ENCODE measurements around the gene GPHA2. TPM values are rescaled to one million over a fixed set of nuclear protein-coding genes. Genes with fewer than 3 reads are reported as not detected.
A peak's percentile ranks its signal among the peaks of the same experiment; 100 is the strongest.

GPHA2 gene
- total and polyA plus RNA-seq, 10 of the 15 experiments (the other 5 are each of a cell fraction or from before 2014, with no cell fraction given): not detected

GRCh38 chr11:64900263-64900678 lies 35.4 kb downstream of the GPHA2 start (continued):
- TF ChIP-seq ELK1 (IDR thresholded peaks at IDR 0.05; ENCODE audit: low read depth, low read length) (no peak), SIX5 (IDR thresholded peaks at IDR 0.05; ENCODE audit: low read depth, low read length, severe bottlenecking) (no peak), MYC (IDR thresholded peaks at IDR 0.05; ENCODE audit: insufficient read depth, insufficient read length, insufficient replicate concordance, low read length, severe bottlenecking) (no peak), SUPT20H (IDR thresholded peaks at IDR 0.05; ENCODE audit: borderline replicate concordance, control insufficient read depth, low read depth, low read length) (no peak), SUZ12 (IDR thresholded peaks at IDR 0.05; ENCODE audit: unreplicated experiment) (no peak), POLR2AphosphoS2 (IDR thresholded peaks at IDR 0.05; ENCODE audit: low read depth, low read length) (no peak), JUNB (IDR thresholded peaks at IDR 0.05) (peak; percentile 66), FOXM1 (IDR thresholded peaks at IDR 0.05; ENCODE audit: low read depth, low read length) (no peak), CHD2 (IDR thresholded peaks at IDR 0.05; ENCODE audit: borderline replicate concordance, low read depth, low read length) (no peak), ESRRA (IDR thresholded peaks at IDR 0.05; ENCODE audit: low read length) (no peak), MLLT1 (IDR thresholded peaks at IDR 0.05) (peak; percentile 85), CREB1 (IDR thresholded peaks at IDR 0.05; ENCODE audit: low read depth) (peak; percentile 66), GATAD2B (conservative IDR thresholded peaks at IDR 0.05; ENCODE audit: low read depth) (no peak; the same call in 1 of the 2 replicates), SPI1 (IDR thresholded peaks at IDR 0.05; ENCODE audit: borderline replicate concordance, insufficient read depth, low read depth, low read length) (no peak), CBX3 (IDR thresholded peaks at IDR 0.05; ENCODE audit: borderline replicate concordance, low read depth) (no peak), IKZF1 (conservative IDR thresholded peaks at IDR 0.05) (peak; percentile 58), YY1 (IDR thresholded peaks at IDR 0.05; ENCODE audit: low read depth, low read length) (no peak), RELB (IDR thresholded peaks at IDR 0.05; ENCODE audit: low read depth) (peak; percentile 89), SREBF2 (IDR thresholded peaks at IDR 0.05; ENCODE audit: low read length) (no peak), BHLHE40 (IDR thresholded peaks at IDR 0.05; ENCODE audit: borderline replicate concordance in 1 of 2, low read depth in 2 of 2, low read length in 1 of 2) (peak; percentile 96 to 97), MAX (IDR thresholded peaks at IDR 0.05; ENCODE audit: low read depth, low read length) (peak; percentile 90), EED (IDR thresholded peaks at IDR 0.05; ENCODE audit: low read depth) (no peak), ASH2L (IDR thresholded peaks at IDR 0.05; ENCODE audit: borderline replicate concordance, low read depth) (no peak), ZNF24 (IDR thresholded peaks at IDR 0.05) (no peak)

Measured in GM12878 (cell line).